ENCODE data around the gene PFKP.
A peak's percentile ranks its signal among the peaks of the same experiment; 100 is the strongest.

GRCh38 chr10:3162533-3162932 lies 95.2 kb downstream of the PFKP start:
- TF ChIP-seq CTCF (IDR thresholded peaks at IDR 0.05) (peak; percentile 39; the same call in 1 of the 2 replicates), REST (IDR thresholded peaks at IDR 0.05; ENCODE audit: insufficient read depth in 1 of 2, low read depth in 2 of 2, low read length in 1 of 2) (no peak), POLR2AphosphoS5 (IDR thresholded peaks at IDR 0.05; ENCODE audit: low read depth, low read length) (no peak), SIN3A (IDR thresholded peaks at IDR 0.05; ENCODE audit: borderline replicate concordance, insufficient read depth, low read depth, low read length) (no peak)
